GM12891 (cell line): ENCODE data around the gene RAD50.

Experiments
- POLR2A ChIP-seq: IDR thresholded peaks from 2 replicates; pipeline ENCODE4 v1.6.1; 2011; ENCODE audit warnings: low read depth, low read length, control low read depth
- POLR2AphosphoS5 ChIP-seq: IDR thresholded peaks from 2 replicates; pipeline ENCODE4 v1.6.1; 2011; ENCODE audit warnings: low read depth, low read length, control low read depth
- TAF1 ChIP-seq: IDR thresholded peaks from 2 replicates; pipeline ENCODE4 v1.6.1; 2011; ENCODE audit warnings: low read depth, low read length, control low read depth

DNA sequence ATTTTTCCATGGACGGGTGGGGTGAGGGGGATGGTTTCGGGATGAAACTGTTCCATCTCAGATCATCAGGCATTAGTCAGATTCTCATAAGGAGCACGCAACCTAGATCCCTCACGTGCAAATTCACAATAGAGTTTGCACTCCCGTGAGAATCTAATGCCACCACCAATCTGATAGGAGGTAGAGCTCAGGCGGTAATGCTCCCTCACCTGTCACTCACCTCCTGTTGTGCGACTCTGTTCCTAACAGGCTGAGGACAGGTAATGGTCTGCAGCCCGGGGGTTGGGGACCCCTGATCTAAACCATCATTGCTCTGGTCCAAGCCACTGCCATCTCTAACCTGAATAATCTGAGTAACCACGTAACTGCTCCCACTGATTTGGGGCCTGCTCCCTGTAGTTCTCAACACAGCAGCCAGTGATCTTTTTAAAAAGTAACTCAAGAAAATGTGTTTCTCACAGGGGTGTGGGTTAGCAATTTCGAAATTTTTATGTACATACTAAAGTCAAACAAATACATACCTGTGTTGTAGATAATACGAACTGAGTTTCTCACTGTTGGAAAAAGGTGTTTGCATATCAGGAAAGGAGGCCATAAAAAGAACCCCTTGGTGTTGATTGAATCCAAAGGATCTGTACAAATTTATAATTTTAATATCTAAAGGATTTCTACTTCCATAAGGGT, 89.9 kb downstream of the RAD50 start:
- TF ChIP-seq POLR2A, result no peak
- TF ChIP-seq POLR2AphosphoS5, result no peak
- TF ChIP-seq TAF1, result no peak
